Stimulated activated CD4-positive, alpha-beta T cell treated with anti-CD3 and anti-CD28 coated beads, TNF-alpha, amount 100 ng/mL, for 24 hours (primary cell): Measurements from ENCODE around the gene PRSS27.

ENCODE experiments used
- DNase-seq, 3 experiments: peaks; one replicate each; pipeline ENCODE4 v3.0.0-alpha.2; 2020; ENCODE audit warnings: low read depth in 3 of 3

Gene PRSS27

GRCh38 chr16:2720064-2720457 lies at the start of gene PRSS27:
Gene PRSS27 (minus strand): TSS chr16:2720224. CDS start chr16:2720160, 64 bp downstream.
- no peak for DNase-seq

GRCh38 chr16:2769675-2770056 lies 49.6 kb upstream of the PRSS27 start:
- no peak for DNase-seq

GRCh38 chr16:2769100-2769529 lies 49.1 kb upstream of the PRSS27 start:
- no peak for DNase-seq

- no peak for DNase-seq
These were observed 48.5 kb upstream of the PRSS27 start for GRCh38 chr16:2768403-2769089.

- DNase-seq: no peak
These were observed 47.9 kb upstream of the PRSS27 start for GRCh38 chr16:2767891-2768290.

- DNase-seq: no peak
These were observed 47.2 kb upstream of the PRSS27 start for GRCh38 chr16:2767140-2767731.

GRCh38 chr16:2766430-2767139 lies 46.6 kb upstream of the PRSS27 start:
- DNase-seq: no peak

- DNase-seq: no peak
These were observed 45.7 kb upstream of the PRSS27 start for GRCh38 chr16:2765462-2766404.

- no peak for DNase-seq
These were observed 44.7 kb upstream of the PRSS27 start for GRCh38 chr16:2764718-2765117.

- no peak for DNase-seq
These were observed 43.1 kb upstream of the PRSS27 start for GRCh38 chr16:2763173-2763572.

GRCh38 chr16:2762711-2763110 lies 42.7 kb upstream of the PRSS27 start:
- no peak for DNase-seq

GRCh38 chr16:2761886-2762583 lies 42.0 kb upstream of the PRSS27 start:
- DNase-seq: no peak

- no peak for DNase-seq
These were observed 41.4 kb upstream of the PRSS27 start for GRCh38 chr16:2761472-2761871.

GRCh38 chr16:2757344-2757743 lies 37.3 kb upstream of the PRSS27 start:
- no peak for DNase-seq

- no peak for DNase-seq
These were observed 36.4 kb upstream of the PRSS27 start for GRCh38 chr16:2756288-2757015.

- no peak for DNase-seq
These were observed 35.1 kb upstream of the PRSS27 start for GRCh38 chr16:2755158-2755557.

- DNase-seq: no peak
These were observed 33.7 kb upstream of the PRSS27 start for GRCh38 chr16:2753733-2754020.

GRCh38 chr16:2752850-2753732 lies 33.1 kb upstream of the PRSS27 start:
- DNase-seq: peak; percentile 27 to 77 (median 53)

- DNase-seq: peak; percentile 88 to 93 (median 89)
These were observed 32.2 kb upstream of the PRSS27 start, which contains the start of gene SRRM2 for GRCh38 chr16:2752035-2752849. Gene SRRM2 (plus strand): TSS chr16:2752638. CDS start chr16:2756365, 3,727 bp downstream.
